ENCODE data around the gene ATXN7L1.

GRCh38 chr7:105885387-105886111 lies 9.2 kb upstream of the ATXN7L1 start:
- TF ChIP-seq CTCF (IDR thresholded peaks at IDR 0.05) = no peak
- no peak for TF ChIP-seq POLR2A (IDR thresholded peaks at IDR 0.05)

Measured in Peyer's patch (tissue), 4 donors.